ENCODE measurements around the gene FCHSD2. TPM values are rescaled to one million over a fixed set of nuclear protein-coding genes. Genes with fewer than 3 reads are reported as not detected.
"Not testable (repeated sequence)": the region's sequence is repeated elsewhere in the genome, so short reads cannot be mapped to it uniquely, and the experiment has no call there.

Gene FCHSD2
- total RNA-seq, 1 donor from 2014 or later: 31.1 TPM

- intact Hi-C loops (cut with micrococcal nuclease): loop anchor here (1.0 kb wide), 2 partner anchors 124 to 329 kb away; no protein-coding TSS in a partner anchor
Measured at GRCh38 chr11:72848846-72849466, 293.2 kb downstream of the FCHSD2 start.

DNA sequence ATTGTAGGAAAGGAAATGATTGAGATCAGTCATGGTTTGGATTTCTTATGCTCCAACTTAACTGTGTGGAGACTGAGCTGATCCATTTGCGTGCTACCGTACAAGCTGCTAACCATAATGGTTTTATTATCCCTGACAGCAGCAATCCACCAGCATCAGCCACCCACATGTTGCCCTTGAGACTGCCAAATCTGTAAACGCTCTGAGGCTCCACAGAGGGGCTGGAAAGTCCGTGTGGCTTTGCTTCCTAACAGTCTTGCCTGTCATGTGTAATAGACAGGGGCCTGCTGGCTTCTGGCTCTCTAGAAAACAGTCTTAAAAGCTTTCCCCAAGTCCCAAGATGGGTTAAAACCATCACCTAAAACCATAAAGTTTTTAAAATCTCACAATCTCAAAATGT is 297.8 kb downstream of the FCHSD2 start:
- intact Hi-C loops (cut with micrococcal nuclease): no loop called here

- intact Hi-C loops (cut with micrococcal nuclease): no loop called here
Measured at GRCh38 chr11:72842653-72843330, 299.3 kb downstream of the FCHSD2 start.

- intact Hi-C loops (cut with micrococcal nuclease): no loop called here
Measured at GRCh38 chr11:72842126-72842525, 300.0 kb downstream of the FCHSD2 start.

- intact Hi-C loops (cut with micrococcal nuclease): no loop called here
Measured at GRCh38 chr11:72841397-72841796, 300.7 kb downstream of the FCHSD2 start.

- intact Hi-C loops (cut with micrococcal nuclease): no loop called here
Measured at GRCh38 chr11:72840780-72841179, 301.3 kb downstream of the FCHSD2 start.

DNA sequence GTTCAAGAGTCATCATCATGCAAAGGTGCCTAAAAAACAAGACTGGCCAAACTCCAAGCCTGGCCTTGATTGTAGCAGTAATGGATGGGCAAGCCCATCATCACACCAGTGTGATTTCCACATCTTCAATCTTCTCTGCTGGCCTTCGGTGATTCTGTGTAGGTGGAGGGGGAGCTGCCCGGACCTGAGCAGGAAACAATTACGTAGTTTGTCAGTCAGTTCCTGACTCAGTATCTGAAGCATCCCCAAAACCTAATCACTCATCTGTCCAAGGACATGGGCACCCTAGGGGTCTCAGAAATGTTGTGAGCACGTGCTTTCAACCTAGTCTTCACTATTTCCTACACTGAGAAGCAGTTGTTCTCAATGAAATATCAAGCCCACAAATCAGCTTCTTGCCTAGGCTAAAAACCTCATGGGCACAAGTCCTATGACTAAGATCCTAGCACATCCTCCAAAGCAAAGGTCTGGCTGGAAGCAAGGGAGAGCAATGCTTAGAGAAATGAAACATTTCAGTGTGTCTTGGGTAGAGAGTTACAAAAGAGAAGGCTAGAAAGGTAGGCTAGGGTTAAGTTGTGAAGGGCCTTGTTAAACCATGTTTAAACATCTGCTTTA is 303.3 kb downstream of the FCHSD2 start:
- intact Hi-C loops (cut with micrococcal nuclease): no loop called here

- intact Hi-C loops (cut with micrococcal nuclease): no loop called here
Measured at GRCh38 chr11:72836111-72836510, 306.0 kb downstream of the FCHSD2 start.

DNA sequence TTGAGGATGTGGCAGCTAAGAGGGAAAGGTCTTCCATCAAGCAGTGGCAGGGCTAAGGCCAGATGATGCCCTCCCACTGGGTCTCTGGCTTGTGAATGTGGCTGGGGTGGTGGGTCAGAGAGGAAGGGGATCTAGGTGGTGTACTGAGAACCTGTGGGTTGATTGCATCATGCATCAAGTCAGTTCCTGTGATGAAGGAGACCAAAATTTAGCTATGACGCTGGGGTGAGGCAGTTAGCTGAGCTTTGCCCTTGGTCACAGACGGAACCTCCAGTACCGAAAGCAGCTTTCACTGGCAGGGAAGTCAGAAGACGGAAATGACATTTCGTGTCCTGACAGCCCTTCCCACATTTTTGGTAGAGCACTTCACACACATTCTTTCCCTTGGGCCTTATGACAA is 307.2 kb downstream of the FCHSD2 start:
- intact Hi-C loops (cut with micrococcal nuclease): no loop called here

- intact Hi-C loops (cut with micrococcal nuclease): no loop called here
Measured at GRCh38 chr11:72833811-72834493, 308.2 kb downstream of the FCHSD2 start.

DNA sequence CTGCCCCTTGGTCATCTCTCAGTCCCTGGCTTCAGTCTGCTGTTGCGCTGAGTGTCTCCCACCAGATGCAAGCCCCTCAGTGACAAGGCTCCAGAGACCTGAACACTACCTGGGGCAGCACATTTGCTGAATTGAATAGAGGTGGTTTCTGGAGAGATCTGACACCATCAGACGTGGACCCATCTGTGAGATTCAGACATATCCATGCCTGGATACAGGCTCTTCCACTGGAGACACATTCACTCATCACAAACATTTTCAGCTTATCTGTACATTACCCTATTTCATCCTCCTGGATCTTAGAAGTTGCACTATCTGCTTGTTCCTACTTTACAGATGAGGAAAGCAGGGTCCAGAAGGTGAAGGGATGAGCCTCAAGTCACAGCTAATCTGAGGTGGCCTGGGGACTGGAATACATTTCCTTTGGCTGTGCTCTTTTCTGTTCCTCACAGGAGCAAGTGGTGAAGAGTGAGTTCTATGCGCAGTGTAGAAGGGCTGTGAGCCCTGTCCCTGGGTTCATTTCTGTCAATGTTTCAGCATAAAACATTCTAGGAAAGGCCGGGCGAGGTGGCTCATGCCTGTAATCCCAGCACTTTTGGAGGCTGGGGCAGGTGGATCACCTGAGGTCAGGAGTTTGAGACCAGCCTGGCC is 308.9 kb downstream of the FCHSD2 start:
- intact Hi-C loops (cut with micrococcal nuclease): no loop called here

DNA sequence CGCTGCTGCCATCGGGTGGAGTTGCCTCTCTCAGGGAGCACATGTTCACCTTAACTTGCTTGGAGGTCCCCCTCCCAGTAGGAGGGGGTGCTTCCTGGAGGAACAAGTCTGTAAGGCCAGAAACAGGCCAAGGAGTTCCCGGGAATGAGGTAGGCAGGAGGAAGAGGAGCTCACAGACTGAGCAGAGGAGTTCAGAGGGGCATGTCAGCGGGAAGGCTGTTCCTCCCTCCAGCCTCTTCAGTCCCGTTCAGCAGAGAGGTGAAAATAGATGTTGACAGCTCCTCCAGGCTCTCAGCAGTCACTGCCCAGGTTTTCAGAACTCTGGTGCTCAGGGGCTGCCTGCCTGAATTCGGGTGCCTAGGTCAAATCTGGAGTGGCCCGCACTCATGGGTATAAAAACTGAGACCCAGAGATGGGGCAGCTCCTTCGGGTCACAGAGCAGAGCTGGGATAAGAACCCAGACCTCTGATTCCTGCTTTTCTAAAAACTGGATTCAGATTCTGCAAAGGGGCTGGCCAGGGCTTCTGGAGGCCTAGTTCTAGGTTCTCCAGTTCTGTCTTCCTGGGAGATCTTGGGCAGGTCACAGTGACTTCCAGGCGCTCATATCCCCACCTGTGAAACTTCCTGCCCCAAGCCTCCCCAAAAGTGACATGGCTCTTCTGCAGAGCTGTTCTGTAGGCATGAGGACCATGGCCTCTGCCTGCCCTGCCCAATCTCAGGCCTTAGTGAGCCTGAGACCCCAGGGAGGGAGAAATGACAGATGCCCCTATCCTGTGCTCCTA is 309.6 kb downstream of the FCHSD2 start:
- intact Hi-C loops (cut with micrococcal nuclease): no loop called here

- intact Hi-C loops (cut with micrococcal nuclease): loop anchor here (1.0 kb wide), 1 partner anchor 347 kb away; no protein-coding TSS in a partner anchor
Measured at GRCh38 chr11:72831521-72832300, 310.4 kb downstream of the FCHSD2 start.

- intact Hi-C loops (cut with micrococcal nuclease): no loop called here
Measured at GRCh38 chr11:72829884-72830533, 312.1 kb downstream of the FCHSD2 start.

GRCh38 chr11:72829178-72829577 is 312.9 kb downstream of the FCHSD2 start:
- intact Hi-C loops (cut with micrococcal nuclease): no loop called here

DNA sequence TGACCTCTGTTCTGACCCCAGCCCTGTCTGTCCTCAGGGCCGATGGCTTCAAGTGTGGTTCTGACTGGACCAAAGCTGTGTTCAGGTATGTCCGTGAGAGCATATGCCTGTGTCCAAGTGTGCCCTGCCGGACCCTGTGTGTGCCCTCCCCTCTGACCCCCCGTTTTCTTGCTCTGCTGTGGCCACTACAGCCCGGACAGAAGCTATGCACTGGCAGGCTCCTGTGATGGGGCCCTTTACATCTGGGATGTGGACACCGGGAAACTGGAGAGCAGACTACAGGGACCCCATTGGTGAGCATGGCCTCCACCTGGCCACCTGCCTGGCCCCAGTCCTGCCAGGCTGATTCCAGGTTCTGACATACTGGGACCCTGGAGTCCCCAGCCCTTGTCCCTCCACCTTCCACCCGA is 313.4 kb downstream of the FCHSD2 start:
- intact Hi-C loops (cut with micrococcal nuclease): no loop called here

GRCh38 chr11:72828081-72828567 is 314.0 kb downstream of the FCHSD2 start:
- intact Hi-C loops (cut with micrococcal nuclease): no loop called here

DNA sequence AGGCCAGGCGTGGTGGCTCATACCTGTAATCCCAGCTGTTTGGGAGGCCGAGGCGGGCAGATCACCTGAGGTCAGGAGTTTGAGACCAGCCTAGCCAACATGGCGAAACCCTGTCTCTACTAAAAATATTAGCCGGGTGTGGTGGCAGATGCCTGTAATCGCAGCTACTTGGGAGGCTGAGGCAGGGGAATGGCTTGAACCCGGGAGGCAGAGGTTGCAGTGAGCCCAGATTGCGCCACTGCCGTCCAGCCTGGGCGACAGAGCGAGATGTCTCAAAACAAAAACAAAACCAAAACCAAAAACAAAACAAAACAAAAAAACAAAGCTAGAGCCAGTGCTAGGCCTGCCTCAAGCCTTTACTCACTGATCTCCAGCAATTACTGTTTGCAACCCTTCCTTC is 314.5 kb downstream of the FCHSD2 start:
- intact Hi-C loops (cut with micrococcal nuclease): not testable (repeated sequence)

- intact Hi-C loops (cut with micrococcal nuclease): no loop called here
Measured at GRCh38 chr11:72826942-72827480, 315.1 kb downstream of the FCHSD2 start.

Measured in T-helper 2 cell treated with Interferon-gamma antibody and Interleukin-4, amounts not matched to agents 100 ng/mL and 5 ng/mL, for 36 hours (primary cell).